K562 (cell line): Measurements from ENCODE around the gene ZSWIM7. TPM values are rescaled to one million over a fixed set of nuclear protein-coding genes. Genes with fewer than 3 reads are reported as not detected.

Experiments used
- ATF1 ChIP-seq, 2 experiments: fragments of 450-650 bp in 1 of 2; IDR thresholded peaks; 2 replicates each; pipeline ENCODE4 v1.6.1; 2016; ENCODE audit warnings: missing compliant biosample characterization in 1 of 2, missing genetic modification characterization in 1 of 2
- ATF3 ChIP-seq, 2 experiments: fragments of 450-650 bp in 1 of 2; sonication (generic) in 1 of 2; formaldehyde crosslinking in 1 of 2; IDR thresholded peaks in 1 of 2; conservative IDR thresholded peaks in 1 of 2; 2 replicates each; pipeline versions ENCODE4 v1.6.1 to v1.8.1; 2016 to 2023; ENCODE audit warnings: mild to moderate bottlenecking in 2 of 2, moderate library complexity in 2 of 2, inconsistent platforms in 1 of 2, missing genetic modification reagents in 1 of 2
- CHD7 ChIP-seq: fragments of 200-600 bp; sonication (generic); IDR thresholded peaks from one replicate; pipeline ENCODE4 v1.6.1; 2012; ENCODE audit warnings: mild to moderate bottlenecking, low read depth, low read length, inconsistent platforms
- FOXA3 ChIP-seq, 2 experiments: fragments of 450-650 bp in 1 of 2; sonication (generic) in 1 of 2; formaldehyde crosslinking; IDR thresholded peaks in 1 of 2; conservative IDR thresholded peaks in 1 of 2; 2 replicates each; pipeline versions ENCODE4 v1.4.0 to v1.8.0; 2020 to 2022; ENCODE audit warnings: mild to moderate bottlenecking in 2 of 2, missing genetic modification reagents in 1 of 2
- HOXB6 ChIP-seq: fragments of 250-450 bp; sonication (Bioruptor Pico); IDR thresholded peaks from 2 replicates; pipeline ENCODE4 v1.5.1; 2022; ENCODE audit warnings: mild to moderate bottlenecking, borderline replicate concordance
- JUNB ChIP-seq: fragments of 450-650 bp; formaldehyde crosslinking; conservative IDR thresholded peaks from 2 replicates; pipeline ENCODE4 v1.4.0; 2020; ENCODE audit warnings: mild to moderate bottlenecking
- JUND ChIP-seq, 2 experiments: IDR thresholded peaks; 2 replicates in 1 of 2; 3 replicates in 1 of 2; pipeline ENCODE4 v1.6.1; 2011; ENCODE audit warnings: borderline replicate concordance in 2 of 2, low read depth in 2 of 2, low read length in 2 of 2, improper control_type of control experiment in 1 of 2, missing biosample characterization in 1 of 2, missing genetic modification characterization in 1 of 2, missing genetic modification reagents in 1 of 2
- KDM5B ChIP-seq: fragments of 200-600 bp; sonication (generic); IDR thresholded peaks from 2 replicates; pipeline ENCODE4 v1.6.1; 2012; ENCODE audit warnings: low read depth, mild to moderate bottlenecking, moderate library complexity, low read length, control low read depth, inconsistent platforms; ENCODE audit not compliant: insufficient replicate concordance
- MAFK ChIP-seq: IDR thresholded peaks from 2 replicates; pipeline ENCODE4 v1.6.1; 2011; ENCODE audit warnings: low read length, improper control_type of control experiment
- MEIS2 ChIP-seq: fragments of 450-650 bp; IDR thresholded peaks from 2 replicates; pipeline ENCODE4 v1.6.1; 2014; ENCODE audit warnings: mild to moderate bottlenecking; ENCODE audit not compliant: partially characterized antibody
- NCOA6 ChIP-seq: fragments of 450-650 bp; IDR thresholded peaks from 2 replicates; pipeline ENCODE4 v1.6.1; 2017; ENCODE audit warnings: mild to moderate bottlenecking
- NFE2 ChIP-seq: IDR thresholded peaks from 2 replicates; pipeline ENCODE4 v1.6.1; 2014; ENCODE audit warnings: antibody characterized with exemption, low read depth
- PCBP2 ChIP-seq: fragments of 200-400 bp; formaldehyde crosslinking; IDR thresholded peaks from 2 replicates; pipeline ENCODE4 v1.6.1; 2018; ENCODE audit warnings: low read length, low read depth, mild to moderate bottlenecking, moderate library complexity; ENCODE audit not compliant: poor library complexity, severe bottlenecking
- RFX5 ChIP-seq: IDR thresholded peaks from 2 replicates; pipeline ENCODE4 v1.6.1; 2011; ENCODE audit warnings: low read depth, mild to moderate bottlenecking, improper control_type of control experiment, low read length
- TRIM28 ChIP-seq: fragments of 450-650 bp; IDR thresholded peaks from 2 replicates; pipeline ENCODE4 v1.6.1; 2017
- ZZZ3 ChIP-seq: fragments of 450-650 bp; IDR thresholded peaks from 2 replicates; pipeline ENCODE4 v1.6.1; 2016; ENCODE audit warnings: antibody characterized with exemption, mild to moderate bottlenecking, moderate library complexity
- polyA plus RNA-seq, 8 experiments: library from polyadenylated mRNA; depleted of rRNA in 4 of 8; stranded (reverse) in 5 of 8; unstranded in 3 of 8; fragments of >200 nt; fragmentation: Nextera tagmentation in 2 of 8; fragmentation: Illumina TruSeq in 1 of 8; extraction: Ambion mirVana in 2 of 8; extraction: Trizol in 1 of 8; gene quantifications; 2 replicates each; pipeline versions ENCODE4 v1.2.1 to v1.2.3, GENCODE V29; 2011 to 2014; ENCODE audit warnings: inconsistent platforms in 1 of 8, missing spikeins in 1 of 8
- total RNA-seq, 7 experiments: library from RNA; depleted of rRNA in 6 of 7; stranded (reverse); fragments of >200 nt in 6 of 7; fragmentation: Illumina TruSeq in 2 of 7; extraction: Trizol in 2 of 7; gene quantifications; 2 replicates each; pipeline versions ENCODE4 v1.2.1 to v1.2.3, GENCODE V29; 2011 to 2021; ENCODE audit warnings: low replicate concordance in 1 of 7

Gene ZSWIM7
- total and polyA plus RNA-seq, 9 of the 15 experiments (the other 6 are each of a cell fraction or from before 2014, with no cell fraction given), result 5.9 to 18.7 (median 9.5) TPM

DNA sequence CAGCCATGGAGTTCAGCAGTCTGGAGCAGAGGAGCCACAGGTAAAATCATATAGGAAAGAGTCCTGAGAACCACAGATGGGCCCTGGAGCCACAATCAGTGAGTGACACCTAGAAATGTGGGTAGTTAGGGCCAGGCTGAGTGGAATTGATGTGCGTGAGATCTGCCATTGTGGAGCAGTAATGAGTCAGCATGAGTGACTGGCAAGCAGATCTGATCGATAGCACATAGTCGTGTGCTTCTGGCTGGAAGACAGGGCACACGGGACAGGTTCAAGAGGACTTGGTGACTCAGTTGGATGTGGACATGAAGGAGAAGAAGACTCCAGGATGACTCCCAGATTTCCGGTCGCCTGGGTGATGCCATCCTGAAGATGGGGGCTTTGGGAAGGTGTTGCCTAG is 42.3 kb downstream of the ZSWIM7 start (continued):
- TF ChIP-seq PCBP2 (no peak), KDM5B (no peak), NCOA6 (no peak), JUND (IDR thresholded peaks at IDR 0.05; ENCODE audit: borderline replicate concordance, low read depth, low read length) (peak; percentile 58; the same call in 1 of the 2 replicates), JUND (tag; IDR thresholded peaks at IDR 0.05; ENCODE audit: borderline replicate concordance, low read depth, low read length) (no peak; the same call in 2 of the 3 replicates), JUNB (CRISPR knock-in tag) (no peak), TRIM28 (no peak), MAFK (peak; percentile 57), MEIS2 (peak; percentile 29), NFE2 (peak; percentile 79), RFX5 (no peak), FOXA3 (CRISPR knock-in tag; conservative IDR thresholded peaks at IDR 0.05 in 1 of 2, IDR thresholded peaks at IDR 0.05 in 1 of 2) (no peak), HOXB6 (CRISPR knock-in tag) (no peak), ATF1 (CRISPR knock-in tag; IDR thresholded peaks at IDR 0.05) (no peak), ATF1 (tag; IDR thresholded peaks at IDR 0.05) (0 out of 2 replicates have a peak, but pooled peaks have one; percentile 9), ATF3 (IDR thresholded peaks at IDR 0.05) (peak; percentile 46; the same call in 1 of the 2 replicates), ATF3 (CRISPR knock-in tag; conservative IDR thresholded peaks at IDR 0.05) (no peak), ZZZ3 (no peak), CHD7 (no peak)
